Myocyte (in vitro differentiated cells): ENCODE measurements around the gene MECP2. TPM values are rescaled to one million over a fixed set of nuclear protein-coding genes. Genes with fewer than 3 reads are reported as not detected.
"Not testable (repeated sequence)": the region's sequence is repeated elsewhere in the genome, so short reads cannot be mapped to it uniquely, and the experiment has no call there.

Experiments used
- DNase-seq: peaks from one replicate; pipeline ENCODE4 v3.0.0-alpha.2; 2012; ENCODE audit warnings: low read depth
- total RNA-seq: library from RNA; depleted of rRNA; stranded (reverse); fragments of >200 nt; gene quantifications from 2 replicates; pipeline ENCODE4 v1.2.3, GENCODE V29; 2014

Gene MECP2
- total RNA-seq, 1 donor from 2014 or later, result 28.5 TPM

DNA sequence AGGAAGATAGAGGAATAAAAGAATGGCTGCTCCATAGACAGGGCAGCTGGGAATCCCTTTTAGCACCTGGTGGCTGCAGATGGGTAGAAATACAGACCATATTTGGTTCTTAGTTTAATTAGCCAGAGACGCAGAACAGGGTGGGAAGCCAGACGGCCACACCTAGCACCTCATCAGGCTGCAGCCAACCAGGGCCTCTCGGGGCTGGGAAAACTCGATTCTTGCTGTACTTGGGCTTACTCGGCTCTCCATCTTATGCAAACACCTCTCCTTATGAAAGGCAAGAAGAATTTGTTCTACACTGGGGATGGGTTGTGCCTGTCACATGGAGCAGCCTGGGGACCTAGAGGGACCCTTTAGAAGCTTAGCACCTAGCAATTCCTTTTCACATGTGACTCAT lies 97.5 kb downstream of the MECP2 start:
- DNase-seq, result no peak

DNA sequence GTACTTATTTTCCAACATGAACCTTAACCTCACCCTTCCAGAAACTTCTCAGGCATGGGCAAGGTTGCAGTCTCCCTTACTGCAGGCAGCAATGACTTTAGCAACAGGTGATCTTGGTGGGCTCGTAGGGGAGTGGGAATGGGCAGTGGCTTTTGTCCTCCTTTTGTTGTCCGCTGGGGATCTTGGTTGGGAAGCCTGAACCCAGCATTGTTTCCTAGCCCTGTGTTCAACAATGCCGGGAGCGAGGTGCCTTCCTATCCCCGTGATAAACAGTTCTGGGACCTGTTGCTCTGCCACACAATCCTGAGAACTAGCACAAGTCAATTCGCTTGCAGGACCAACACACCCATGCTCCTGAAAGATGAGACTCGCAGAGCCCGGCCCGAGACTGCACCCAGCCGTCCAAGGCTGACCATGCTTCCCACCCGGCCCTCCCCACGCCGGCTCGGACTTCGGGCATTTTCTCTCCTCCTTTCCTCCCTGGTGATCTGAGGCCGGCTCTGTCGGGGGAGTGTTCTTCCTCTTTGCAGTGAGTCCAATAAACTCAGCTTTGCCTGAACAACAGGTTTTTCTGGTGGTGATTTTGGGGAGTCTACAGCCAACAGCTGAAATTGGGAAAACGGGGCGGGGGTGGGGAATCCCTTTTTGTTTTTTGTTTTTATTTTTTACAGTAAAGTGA lies 98.0 kb downstream of the MECP2 start:
- DNase-seq, result no peak

DNA sequence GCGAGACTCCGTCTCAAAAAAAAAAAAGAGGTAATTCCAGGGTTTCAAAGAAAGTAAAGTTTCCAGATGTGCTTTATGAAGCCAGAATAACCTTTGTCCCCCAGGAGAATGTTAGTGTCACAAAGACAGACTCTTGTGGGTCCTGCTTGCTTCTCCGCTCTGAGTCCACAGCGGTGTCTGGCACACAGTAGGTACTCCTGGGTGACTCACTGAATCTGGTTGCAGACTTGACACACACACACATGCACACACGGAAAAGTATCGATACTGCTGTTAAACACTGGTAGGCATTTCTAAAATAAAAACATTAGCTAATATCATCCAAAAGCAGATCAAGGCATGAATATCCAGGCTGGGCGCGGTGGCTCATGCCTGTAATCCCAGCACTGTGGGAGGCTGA lies 102.0 kb downstream of the MECP2 start:
- no peak for DNase-seq

DNA sequence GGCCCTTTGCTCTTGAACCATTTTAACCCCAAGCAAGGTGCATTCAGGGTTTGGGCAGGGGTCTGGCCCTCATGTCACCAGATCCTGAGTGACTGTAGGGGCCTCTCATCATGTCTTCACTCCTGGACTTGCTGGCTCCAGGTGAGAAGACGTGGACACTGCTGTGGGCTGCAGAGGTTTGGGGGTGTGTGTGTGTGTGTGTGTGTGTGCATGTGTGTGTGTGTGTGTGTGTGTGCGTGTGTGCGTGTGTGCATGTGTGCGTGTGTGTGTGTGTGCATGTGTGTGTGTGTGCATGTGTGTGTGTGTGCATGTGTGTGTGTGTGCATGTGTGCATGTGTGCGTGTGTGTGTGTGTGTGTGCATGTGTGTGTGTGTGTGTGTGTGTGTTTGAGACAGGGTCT lies 103.1 kb downstream of the MECP2 start:
- not testable (repeated sequence) for DNase-seq

DNA sequence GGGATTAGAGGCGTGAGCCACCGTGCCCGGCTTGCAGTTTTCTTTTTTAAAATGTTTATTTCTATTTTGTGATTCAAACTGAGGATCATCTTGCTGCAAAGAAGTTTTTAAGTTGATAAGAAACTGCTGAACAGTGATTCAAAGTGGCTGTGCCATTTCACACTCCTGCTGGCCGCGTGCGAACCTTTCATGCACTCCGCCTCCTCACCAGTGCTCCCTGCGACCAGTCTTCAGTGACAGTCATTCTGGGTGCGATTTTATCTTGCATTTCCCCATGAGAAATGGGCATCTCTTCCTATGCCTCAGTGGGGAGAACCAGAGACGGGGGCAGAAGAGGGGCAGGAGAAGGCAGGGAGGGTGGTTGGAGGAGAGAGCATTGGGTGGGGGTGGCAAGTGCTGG lies 103.5 kb downstream of the MECP2 start:
- DNase-seq, result no peak

DNA sequence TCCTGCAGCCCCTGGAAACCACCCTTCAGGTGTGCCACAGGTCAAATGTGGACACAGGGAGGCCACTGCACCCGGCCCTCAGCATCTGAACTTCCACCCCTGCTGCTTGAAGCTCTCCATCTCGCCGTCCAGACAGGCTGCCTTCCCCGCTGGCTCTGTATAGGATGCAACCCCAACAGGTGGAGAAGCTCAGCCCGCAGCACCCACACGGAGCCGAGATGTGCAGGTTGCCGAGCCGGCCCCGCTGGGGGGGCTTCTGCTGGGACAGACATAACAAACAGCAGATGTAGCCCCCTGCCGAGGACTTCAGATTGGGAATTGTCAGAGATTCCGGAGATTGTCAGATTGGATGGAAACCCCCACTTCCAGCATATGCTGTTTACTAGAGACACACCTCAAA lies 104.4 kb downstream of the MECP2 start:
- no peak for DNase-seq

DNA sequence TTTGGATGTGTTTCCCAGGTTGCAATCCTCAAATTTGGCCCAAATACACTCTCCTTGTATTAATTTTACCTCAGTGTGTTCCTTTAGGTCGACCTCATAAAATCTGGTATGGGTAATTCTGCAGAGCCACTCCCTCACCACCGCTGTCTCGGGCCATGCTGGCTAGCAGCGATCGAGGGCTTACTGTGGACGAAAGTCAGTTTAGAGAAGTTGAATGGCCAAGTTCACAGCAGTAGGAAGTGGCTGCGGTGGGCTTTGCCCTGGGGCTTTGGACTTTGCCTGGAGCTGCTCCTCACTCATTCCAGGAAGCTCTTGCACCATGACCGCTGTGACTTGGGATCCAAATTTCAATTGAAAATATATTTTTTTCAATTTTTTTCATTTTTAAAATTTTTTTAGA lies 105.3 kb downstream of the MECP2 start:
- no peak for DNase-seq

DNA sequence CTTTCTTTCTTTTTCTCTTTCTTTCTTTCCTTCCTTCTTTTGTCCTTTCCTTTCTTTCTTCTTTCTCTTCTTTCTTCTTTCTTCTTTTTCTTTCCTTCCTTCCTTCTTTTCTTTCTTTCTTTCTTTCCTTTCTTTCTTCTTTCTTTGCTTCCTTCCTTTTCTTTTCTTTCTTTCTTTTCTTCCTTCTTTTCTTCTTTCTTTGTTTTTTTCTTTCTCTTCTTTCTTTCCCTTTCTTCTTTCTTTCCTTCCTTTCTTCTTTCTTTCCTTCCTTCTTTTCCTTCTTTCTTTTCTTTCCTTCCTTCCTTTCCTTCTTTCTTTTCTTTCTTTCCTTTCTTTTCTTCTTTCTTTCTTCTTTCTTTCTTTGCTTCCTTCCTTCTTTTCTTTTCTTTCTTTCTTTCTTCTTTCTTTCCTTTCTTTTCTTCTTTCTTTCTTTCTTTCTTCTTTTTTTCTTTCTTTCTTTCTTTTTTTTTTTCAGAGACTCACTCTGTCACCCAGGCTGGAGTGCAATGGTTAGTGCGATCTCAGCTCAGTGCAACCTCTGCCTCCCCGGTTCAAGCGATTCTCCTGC lies 106.4 kb downstream of the MECP2 start:
- DNase-seq, result no peak

DNA sequence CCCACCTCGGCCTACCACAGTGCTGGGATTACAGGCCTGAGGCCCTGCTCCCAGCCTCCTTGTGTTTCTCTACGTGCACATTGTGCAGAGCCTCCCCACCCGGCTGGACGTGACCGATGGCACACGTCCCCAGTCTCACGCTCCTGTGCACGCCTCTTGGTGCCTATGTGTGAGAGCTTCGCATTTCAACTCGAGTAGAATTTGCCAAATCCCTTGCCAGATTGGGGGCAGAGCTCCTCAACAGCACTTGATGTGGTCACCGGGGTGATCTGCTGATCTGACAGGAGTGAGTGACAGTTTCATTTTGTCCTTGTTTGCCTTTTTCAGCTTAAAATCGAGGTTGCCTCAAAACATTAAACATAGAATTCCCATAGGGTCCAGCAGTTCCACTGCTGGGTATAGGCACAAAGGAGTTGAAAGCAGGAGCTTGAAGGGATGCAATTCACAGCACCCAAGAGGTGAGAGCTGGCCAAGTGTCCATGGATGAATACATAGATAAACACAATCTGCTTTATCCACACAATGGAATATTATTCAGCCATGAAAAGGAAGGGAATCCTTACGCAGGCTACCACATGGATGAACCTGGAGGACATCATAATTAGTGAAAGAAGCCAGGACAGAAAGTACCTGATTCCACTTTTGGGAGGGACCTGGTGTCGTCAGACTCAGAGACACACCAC lies 107.4 kb downstream of the MECP2 start:
- DNase-seq, result no peak

DNA sequence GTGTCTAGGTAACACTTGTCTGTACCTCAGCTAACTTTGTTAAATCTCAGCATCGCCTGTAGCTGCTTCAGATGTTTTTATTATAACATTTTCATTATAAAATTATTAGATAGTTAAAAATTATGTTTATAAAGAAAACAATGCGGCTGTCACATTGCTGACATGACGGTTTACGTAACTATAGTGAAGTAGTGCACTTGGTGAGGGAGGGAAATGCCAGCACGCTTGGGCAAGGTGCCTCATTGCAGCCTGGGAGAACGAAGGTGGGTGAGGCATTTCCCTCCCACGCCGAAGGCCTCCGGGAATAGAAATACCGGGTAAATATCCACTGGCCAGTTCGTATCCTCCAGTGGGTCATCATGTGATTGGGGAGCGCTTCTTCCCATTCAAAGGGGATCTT lies 109.0 kb downstream of the MECP2 start:
- DNase-seq, result no peak

DNA sequence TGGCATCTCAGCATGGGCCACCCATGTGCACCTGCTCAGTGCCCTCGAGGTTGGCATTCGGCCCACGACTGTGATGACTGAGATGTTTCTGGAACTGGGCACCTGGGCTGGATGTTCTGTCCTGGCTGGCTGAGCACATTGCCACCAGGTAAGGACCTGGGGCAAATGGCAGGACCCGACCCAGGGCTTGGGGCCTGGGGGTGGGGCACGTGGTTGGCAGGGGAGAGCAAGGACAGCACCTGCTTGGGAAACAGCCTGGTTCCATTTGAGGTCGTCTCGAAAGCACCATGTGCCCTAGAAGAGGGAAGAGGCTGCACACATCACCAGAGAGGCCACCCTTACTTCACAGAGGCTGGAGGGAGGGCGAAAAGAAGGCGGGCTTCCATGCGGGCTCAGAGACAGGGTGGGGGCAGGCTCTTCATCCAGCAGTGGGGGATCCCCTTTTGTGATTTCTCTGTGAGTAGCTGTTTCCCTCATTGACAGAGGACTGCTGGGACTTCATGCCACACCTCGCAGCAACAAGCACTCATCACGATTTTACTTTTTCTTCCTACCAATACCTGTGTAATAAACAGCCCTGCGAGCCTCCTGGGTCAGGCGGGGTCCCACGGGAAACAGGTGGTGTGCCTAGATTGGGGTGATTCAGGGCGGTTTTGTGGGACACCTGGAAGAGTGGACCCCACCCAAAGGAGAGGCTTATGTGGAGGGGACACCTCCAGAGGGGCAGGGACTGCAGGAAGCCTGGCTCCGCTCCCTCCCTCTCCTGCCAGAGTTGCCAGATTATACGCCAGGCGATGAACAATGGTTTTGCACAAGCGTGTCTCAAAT lies 113.0 kb downstream of the MECP2 start:
- no peak for DNase-seq

DNA sequence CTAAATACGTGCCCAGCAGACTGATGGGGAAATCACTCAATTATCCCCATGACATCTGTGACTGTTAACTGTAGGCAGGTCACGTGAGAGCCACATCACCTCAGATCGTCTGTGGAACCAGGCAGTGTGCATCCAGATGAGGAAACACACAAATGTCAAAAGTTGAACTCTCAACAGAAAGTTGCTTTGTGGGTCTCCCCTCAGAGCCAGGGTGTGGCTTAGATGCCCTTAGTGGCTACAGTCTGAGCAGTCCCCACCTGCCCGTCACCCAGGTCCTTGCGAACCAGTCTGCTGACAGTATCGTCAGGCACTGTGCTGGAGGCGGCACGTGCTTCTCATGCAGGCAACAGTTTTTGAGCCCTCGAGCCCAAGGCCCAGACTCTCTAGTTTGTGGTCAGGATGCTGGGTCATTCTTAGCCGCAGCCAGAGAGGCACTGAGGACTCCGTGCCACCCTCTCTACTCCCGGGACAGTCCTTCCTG lies 114.2 kb downstream of the MECP2 start:
- DNase-seq, result no peak

DNA sequence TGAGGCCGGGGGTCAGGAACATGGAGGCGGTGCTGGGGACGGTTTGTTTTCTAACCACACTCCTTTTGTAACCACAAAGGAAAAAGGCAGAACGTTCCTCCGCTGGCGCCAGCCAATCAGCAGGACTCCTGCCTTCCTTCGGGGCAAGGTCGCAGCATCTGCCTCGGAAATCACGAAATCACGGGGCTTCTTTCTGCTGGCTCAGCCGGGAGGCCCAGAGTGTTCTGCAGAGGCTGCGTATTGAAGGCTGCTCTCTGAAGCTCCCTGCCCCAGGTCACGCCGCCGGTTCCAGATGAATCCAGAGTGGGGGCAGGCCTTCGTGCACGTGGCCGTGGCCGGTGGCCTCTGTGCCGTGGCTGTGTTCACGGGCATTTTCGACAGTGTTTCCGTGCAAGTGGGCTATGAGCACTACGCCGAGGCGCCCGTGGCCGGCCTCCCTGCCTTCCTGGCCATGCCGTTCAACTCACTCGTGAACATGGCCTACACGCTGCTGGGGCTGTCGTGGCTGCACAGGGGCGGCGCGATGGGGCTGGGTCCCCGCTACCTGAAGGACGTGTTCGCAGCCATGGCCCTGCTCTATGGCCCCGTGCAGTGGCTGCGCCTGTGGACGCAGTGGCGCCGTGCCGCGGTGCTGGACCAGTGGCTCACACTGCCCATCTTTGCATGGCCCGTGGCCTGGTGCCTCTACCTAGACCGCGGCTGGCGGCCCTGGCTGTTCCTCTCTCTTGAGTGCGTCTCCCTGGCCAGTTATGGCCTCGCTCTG lies 115.6 kb downstream of the MECP2 start:
- no peak for DNase-seq

DNA sequence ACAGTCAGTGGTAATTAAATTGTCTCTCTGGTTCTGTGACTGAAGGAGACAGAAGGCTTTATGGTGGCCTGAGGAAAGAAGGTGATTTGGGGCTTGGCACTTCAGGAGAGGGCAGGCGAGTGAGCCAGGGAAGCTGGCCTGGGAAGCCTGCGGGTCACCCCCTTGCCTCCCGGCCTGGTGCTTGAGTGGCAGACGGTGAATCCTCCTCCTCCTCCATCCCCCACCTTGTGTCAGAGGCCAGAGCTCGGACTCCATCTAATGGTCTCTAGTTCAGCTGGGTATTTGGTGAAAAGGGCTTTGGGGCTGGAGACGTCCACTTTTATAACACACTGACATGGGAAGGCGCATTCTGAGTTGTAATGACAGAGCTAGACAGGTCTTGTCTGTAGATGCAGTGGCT lies 116.3 kb downstream of the MECP2 start:
- DNase-seq, result no peak

DNA sequence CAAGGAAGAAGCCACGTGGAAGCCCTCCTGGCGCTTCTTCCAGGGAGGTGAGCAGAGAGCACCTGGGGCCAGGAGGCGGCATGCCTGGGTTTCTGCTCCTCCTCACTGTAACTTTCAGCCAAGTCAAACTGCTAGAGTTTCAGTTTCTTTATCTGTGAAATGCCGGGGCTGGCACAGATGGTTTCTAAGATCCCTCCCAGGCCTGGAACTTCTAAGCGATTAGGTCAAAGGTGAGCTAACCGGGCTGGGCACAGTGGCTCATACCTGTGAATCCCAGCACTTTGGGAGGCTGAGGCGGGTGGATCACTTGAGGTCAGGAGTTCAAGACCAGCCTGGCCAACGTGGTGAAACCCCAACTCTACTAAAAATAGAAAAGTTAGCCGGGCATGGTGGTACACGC lies 117.1 kb downstream of the MECP2 start:
- not testable (repeated sequence) for DNase-seq

DNA sequence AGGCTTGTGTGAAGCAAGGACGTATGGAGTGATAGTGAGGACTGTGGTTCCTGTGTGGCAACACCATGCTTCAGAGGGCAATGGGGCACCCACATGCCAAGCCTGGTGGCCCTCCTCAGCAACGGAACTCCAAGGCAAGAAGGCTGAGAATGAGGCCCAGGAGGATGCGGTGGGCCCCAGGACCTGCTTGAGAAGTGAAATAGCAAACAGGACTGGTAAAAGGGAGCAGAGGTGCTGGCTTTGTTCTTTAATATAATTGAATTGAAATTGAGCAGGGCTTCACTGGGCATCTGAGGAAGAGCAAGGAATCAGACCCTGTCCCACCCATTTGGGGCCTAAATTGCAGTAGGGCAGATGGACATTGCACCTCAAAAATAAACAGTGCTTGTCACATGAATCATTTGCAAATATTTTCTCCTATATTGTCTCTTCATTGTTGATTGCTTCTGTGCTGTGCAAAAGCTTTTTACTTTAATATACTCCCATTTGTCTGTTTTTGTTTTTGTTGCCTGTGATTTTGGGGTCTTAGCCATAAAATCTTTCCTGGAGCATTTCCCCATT lies 122.7 kb downstream of the MECP2 start:
- DNase-seq, result no peak

DNA sequence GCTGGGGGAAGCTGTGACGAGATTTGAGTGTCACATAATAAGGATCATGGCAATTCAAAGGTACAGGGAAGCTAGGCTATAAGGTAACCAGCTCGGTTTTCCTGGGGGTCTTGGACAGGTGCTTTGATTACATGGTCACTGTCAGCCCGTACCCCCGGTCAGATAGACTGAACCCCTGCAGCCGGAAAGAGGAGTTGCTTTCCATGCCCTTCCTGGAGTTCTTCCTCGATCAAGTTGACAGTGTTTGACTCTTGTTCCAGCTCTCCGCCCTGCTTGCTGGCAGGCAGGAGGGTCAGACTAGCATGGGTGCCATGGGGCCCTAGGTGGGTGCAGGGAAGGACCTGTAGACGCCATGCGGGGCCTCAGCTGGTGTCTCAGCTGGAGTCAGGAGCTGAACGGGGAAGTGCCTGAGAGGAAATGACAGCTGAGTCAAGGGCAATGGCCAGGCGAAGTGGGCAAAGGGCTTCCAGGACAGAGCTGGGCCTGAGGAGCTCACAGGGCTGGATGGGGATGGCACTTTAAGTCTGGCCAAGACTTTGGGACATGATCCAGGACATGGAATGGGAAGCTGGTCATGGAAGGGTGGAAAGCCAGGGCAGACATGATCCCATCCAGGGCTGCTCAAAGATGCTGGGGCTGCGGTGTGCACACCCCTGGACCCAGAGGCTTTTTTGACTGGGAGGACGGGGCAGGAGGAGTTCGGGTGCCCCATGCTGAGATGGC lies 123.4 kb downstream of the MECP2 start:
- DNase-seq, result no peak

DNA sequence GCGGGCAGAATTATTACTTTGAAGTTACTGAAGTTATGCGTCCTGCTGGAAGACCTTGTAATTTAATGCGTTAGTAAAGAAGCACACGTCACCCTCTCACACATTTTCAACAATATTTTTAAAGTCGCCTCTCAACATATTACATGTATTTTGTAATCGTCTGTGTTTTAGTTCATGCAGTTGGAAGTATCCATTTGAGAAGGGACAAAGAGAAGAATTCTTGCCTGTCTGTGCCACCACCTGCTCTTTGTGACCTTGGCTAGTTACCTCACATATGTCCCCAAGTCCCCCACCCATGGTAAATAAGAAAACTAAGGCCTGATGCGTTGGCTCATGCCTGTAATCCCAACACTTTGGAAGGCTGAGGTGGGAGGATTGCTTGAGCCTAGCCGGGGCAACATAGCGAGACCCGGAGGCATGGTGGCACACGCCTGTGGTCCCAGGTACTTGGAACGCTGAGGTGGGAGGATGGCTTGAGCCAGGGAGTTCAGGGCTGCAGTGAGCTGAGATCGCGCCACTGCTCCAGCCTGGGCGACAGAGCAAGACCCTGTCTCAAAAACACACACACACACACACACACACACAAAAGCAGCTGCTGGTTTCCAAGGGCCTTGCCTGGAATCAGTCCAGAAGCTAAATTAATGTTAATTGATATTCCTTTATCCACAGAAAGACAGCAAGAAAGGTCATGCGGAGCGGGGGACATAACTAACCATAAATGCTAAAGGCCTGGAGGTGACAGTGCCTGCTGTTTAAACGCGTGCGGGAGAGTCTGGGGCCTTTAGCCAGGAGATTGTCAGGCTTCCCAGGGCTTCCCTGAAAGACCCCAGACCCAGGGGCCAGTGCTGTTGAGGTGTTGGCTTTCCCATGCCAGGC lies 124.2 kb downstream of the MECP2 start:
- DNase-seq, result no peak
